ENCODE results near the gene GLYR1. TPM values are rescaled to one million over a fixed set of nuclear protein-coding genes. Genes with fewer than 3 reads are reported as not detected.

GLYR1 gene
- total RNA-seq, 1 donor from 2014 or later = 53.0 TPM

DNA sequence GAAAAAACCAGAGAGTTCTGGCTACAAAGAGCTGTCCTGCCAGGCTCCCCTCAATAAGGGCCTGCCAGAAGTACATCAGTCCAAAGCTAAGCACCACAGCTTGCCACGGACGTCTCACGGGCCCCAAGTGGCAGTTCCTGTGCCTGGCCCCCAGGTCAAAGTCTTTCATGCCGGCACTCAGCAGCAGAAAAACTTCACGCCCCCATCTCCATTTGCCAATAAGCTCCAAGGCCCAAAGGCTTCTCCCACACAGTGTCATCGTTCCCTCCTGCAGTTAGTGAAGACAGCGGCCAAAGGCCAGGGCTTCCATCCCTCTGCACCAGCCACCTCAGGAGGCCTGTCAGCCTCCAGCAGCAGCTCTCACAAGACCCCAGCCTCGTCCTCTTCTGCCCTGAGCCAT lies 27.6 kb upstream of the GLYR1 start:
- H3F3A ChIP-seq (ENCODE audit: low read depth) = no peaks in the 10 kb centered on the region
- H3K9me3 Mint-ChIP-seq = no peaks in the 10 kb centered on the region
- peaks cover 36% of the 10 kb centered on the region for H3K36me3 Mint-ChIP-seq
- no peaks in the 10 kb centered on the region for H3K9me3 ChIP-seq (ENCODE audit: low read depth)
- H3K27ac ChIP-seq = no peak overlapping the region
- H3K36me3 ChIP-seq = no peaks in the 10 kb centered on the region
- H3K4me1 ChIP-seq = no peaks in the 10 kb centered on the region
- DNase-seq (ENCODE audit: low spot score) = no peak
- H3K9ac ChIP-seq = no peak overlapping the region
- peaks cover 6% of the 10 kb centered on the region for H3K27me3 Mint-ChIP-seq (ENCODE audit: insufficient read depth, low read depth)
- no peak overlapping the region for H3K4me2 ChIP-seq
- H4K20me1 ChIP-seq (ENCODE audit: low read depth) = no peaks in the 10 kb centered on the region
- H3K79me2 ChIP-seq (ENCODE audit: low read depth) = no peaks in the 10 kb centered on the region
- TF ChIP-seq EZH2phosphoT487 (IDR thresholded peaks at IDR 0.05) (no peak), CTCF (IDR thresholded peaks at IDR 0.05) (no peak), EZH2 (IDR thresholded peaks at IDR 0.05) (no peak)
- H3K4me3 ChIP-seq = no peak overlapping the region
- no peaks in the 10 kb centered on the region for H3K27me3 ChIP-seq
- no peak overlapping the region for H2AFZ ChIP-seq (replicated peaks)
- no peaks in the 10 kb centered on the region for H3K4me1 Mint-ChIP-seq
- no peak overlapping the region for H3K27ac Mint-ChIP-seq
- H3K4me3 Mint-ChIP-seq = no peak overlapping the region

- Histone ChIP-seq H3F3A (ENCODE audit: low read depth) (no peaks in the 10 kb centered on the region), H3K9me3 (ENCODE audit: low read depth) (no peaks in the 10 kb centered on the region), H3K4me3 (no peak overlapping the region), H3K79me2 (ENCODE audit: low read depth) (peaks cover 10% of the 10 kb centered on the region), H4K20me1 (ENCODE audit: low read depth) (peaks cover 8% of the 10 kb centered on the region), H2AFZ (replicated peaks) (no peak overlapping the region), H3K27ac (no peak overlapping the region), H3K36me3 (no peaks in the 10 kb centered on the region), H3K27me3 (no peaks in the 10 kb centered on the region), H3K9ac (no peak overlapping the region), H3K4me1 (no peaks in the 10 kb centered on the region), H3K4me2 (no peak overlapping the region)
- Mint-ChIP-seq H3K27ac (no peak overlapping the region), H3K9me3 (no peaks in the 10 kb centered on the region), H3K27me3 (ENCODE audit: insufficient read depth, low read depth) (peaks cover 9% of the 10 kb centered on the region), H3K36me3 (peaks cover 34% of the 10 kb centered on the region), H3K4me1 (no peaks in the 10 kb centered on the region), H3K4me3 (no peak overlapping the region)
- DNase-seq (ENCODE audit: low spot score) = no peak
- TF ChIP-seq EZH2phosphoT487 (IDR thresholded peaks at IDR 0.05) = no peak
- no peak for TF ChIP-seq EZH2 (IDR thresholded peaks at IDR 0.05)
- no peak for TF ChIP-seq CTCF (IDR thresholded peaks at IDR 0.05)
Measured at GRCh38 chr16:4873091-4873490, 26.0 kb upstream of the GLYR1 start.

DNA sequence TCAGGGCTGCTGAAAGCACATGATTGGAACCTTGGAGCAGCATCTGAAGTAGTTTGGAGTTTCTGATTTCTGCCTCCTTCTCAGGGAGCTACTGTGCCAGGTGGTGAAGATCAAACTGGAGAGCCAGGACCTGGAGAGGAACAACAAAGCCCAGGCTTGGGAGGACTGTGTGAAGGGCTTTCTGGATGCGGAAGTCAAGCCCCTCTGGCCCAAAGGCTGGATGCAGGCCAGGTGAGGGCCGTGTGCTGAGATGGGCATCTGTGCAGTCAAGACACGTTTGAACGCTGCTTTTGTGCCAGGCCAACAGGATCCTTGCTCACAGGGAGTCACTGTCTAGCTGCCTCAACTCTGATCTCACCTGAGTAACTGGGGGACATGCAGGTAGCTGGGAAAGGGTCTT lies 24.0 kb upstream of the GLYR1 start:
- Histone ChIP-seq H3K27me3 (no peaks in the 10 kb centered on the region), H3K9me3 (ENCODE audit: low read depth) (no peaks in the 10 kb centered on the region), H3K4me2 (no peak overlapping the region), H3K79me2 (ENCODE audit: low read depth) (peaks cover 30% of the 10 kb centered on the region), H3F3A (ENCODE audit: low read depth) (no peaks in the 10 kb centered on the region), H3K4me1 (no peaks in the 10 kb centered on the region), H2AFZ (replicated peaks) (no peak overlapping the region), H3K27ac (no peak overlapping the region), H3K4me3 (no peak overlapping the region), H3K9ac (no peak overlapping the region), H4K20me1 (ENCODE audit: low read depth) (peaks cover 26% of the 10 kb centered on the region), H3K36me3 (no peaks in the 10 kb centered on the region)
- TF ChIP-seq EZH2 (IDR thresholded peaks at IDR 0.05) (no peak), EZH2phosphoT487 (IDR thresholded peaks at IDR 0.05) (no peak), CTCF (IDR thresholded peaks at IDR 0.05) (no peak)
- Mint-ChIP-seq H3K9me3 (no peaks in the 10 kb centered on the region), H3K4me1 (no peaks in the 10 kb centered on the region), H3K4me3 (no peak overlapping the region), H3K27me3 (ENCODE audit: insufficient read depth, low read depth) (peaks cover 9% of the 10 kb centered on the region), H3K36me3 (peaks cover 30% of the 10 kb centered on the region), H3K27ac (no peak overlapping the region)
- no peak for DNase-seq (ENCODE audit: low spot score)
